Measurements from ENCODE around the gene AARSD1.

AARSD1 gene

DNA sequence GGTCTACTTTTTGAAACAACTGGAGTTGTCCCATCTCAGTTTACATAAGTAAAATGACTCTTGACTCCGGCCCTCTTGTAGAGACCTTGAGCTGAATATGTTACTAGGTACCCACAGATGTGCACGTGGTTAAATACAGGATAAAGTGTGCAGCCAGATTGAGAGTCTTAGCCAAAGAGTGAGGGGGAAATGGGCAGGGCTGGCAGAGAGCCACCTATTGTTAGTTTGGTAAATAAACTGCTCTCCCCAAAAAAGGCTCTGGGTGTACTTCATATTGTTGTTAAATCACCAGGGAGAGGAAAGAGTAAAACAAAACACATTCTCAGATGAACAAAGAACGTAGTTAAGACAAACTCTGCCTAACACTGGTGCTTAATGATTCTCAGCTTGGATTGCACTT lies 43.3 kb downstream of the AARSD1 start:
- TF ChIP-seq TAF1 (IDR thresholded peaks at IDR 0.05; ENCODE audit: borderline replicate concordance, insufficient read depth, low read length) (no peak), SIN3A (IDR thresholded peaks at IDR 0.05; ENCODE audit: borderline replicate concordance, insufficient read depth, low read length) (no peak), FOXP2 (optimal IDR thresholded peaks at IDR 0.05; ENCODE audit: borderline replicate concordance, extremely low read depth, extremely low read length, insufficient read depth) (no peak), POLR2AphosphoS5 (IDR thresholded peaks at IDR 0.05; ENCODE audit: low read depth, low read length) (no peak)
- TF ChIP-seq, protein P1, sequence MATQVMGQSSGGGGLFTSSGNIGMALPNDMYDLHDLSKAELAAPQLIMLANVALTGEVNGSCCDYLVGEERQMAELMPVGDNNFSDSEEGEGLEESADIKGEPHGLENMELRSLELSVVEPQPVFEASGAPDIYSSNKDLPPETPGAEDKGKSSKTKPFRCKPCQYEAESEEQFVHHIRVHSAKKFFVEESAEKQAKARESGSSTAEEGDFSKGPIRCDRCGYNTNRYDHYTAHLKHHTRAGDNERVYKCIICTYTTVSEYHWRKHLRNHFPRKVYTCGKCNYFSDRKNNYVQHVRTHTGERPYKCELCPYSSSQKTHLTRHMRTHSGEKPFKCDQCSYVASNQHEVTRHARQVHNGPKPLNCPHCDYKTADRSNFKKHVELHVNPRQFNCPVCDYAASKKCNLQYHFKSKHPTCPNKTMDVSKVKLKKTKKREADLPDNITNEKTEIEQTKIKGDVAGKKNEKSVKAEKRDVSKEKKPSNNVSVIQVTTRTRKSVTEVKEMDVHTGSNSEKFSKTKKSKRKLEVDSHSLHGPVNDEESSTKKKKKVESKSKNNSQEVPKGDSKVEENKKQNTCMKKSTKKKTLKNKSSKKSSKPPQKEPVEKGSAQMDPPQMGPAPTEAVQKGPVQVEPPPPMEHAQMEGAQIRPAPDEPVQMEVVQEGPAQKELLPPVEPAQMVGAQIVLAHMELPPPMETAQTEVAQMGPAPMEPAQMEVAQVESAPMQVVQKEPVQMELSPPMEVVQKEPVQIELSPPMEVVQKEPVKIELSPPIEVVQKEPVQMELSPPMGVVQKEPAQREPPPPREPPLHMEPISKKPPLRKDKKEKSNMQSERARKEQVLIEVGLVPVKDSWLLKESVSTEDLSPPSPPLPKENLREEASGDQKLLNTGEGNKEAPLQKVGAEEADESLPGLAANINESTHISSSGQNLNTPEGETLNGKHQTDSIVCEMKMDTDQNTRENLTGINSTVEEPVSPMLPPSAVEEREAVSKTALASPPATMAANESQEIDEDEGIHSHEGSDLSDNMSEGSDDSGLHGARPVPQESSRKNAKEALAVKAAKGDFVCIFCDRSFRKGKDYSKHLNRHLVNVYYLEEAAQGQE (IDR thresholded peaks at IDR 0.05; ENCODE audit: insufficient read depth in 1 of 2, low read depth in 2 of 2, low read length in 2 of 2): no peak

DNA sequence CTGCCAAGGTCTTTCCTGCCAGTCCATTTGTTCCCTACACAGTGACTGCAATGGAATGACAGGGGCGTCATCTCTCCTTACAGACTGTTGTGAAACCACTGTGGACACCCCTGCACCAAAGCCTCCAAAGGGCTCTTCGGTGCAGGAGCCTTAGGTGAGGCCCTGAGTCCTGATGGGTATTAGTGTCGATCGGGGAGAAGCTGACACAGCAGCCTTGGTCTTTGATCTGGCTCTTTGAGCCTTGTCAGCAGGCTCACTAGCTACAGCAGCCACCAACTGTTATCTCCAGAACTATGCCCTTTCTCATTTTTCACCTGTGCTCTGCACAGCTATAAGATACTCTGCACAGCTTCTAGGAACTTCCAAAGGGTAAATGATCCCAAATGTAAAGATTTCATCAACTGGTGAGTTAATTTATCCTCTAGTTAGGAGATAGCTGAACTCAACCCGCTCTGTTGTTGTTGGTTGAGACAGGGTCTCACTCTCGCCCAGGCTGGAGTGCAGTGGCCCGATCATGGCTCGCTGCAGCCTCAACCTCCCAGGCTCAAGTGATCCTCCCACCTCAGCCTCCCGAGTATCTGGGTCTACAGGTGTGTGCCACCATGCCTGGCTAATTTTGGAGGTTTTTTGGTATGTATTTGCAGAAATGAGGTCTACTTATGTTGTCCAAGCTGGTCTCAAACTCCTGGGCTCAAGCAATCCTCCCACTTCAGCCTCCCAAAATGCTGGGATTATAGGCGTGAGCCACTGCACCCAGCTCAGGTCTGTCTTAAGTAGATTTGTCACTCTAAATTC lies 44.0 kb downstream of the AARSD1 start:
- no peak for TF ChIP-seq FOXP2 (optimal IDR thresholded peaks at IDR 0.05; ENCODE audit: borderline replicate concordance, extremely low read depth, extremely low read length, insufficient read depth)
- no peak for TF ChIP-seq POLR2AphosphoS5 (IDR thresholded peaks at IDR 0.05; ENCODE audit: low read depth, low read length)
- TF ChIP-seq TAF1 (IDR thresholded peaks at IDR 0.05; ENCODE audit: borderline replicate concordance, insufficient read depth, low read length): no peak
- TF ChIP-seq, protein P1 (IDR thresholded peaks at IDR 0.05; ENCODE audit: insufficient read depth in 1 of 2, low read depth in 2 of 2, low read length in 2 of 2): no peak
- TF ChIP-seq SIN3A (IDR thresholded peaks at IDR 0.05; ENCODE audit: borderline replicate concordance, insufficient read depth, low read length): no peak

DNA sequence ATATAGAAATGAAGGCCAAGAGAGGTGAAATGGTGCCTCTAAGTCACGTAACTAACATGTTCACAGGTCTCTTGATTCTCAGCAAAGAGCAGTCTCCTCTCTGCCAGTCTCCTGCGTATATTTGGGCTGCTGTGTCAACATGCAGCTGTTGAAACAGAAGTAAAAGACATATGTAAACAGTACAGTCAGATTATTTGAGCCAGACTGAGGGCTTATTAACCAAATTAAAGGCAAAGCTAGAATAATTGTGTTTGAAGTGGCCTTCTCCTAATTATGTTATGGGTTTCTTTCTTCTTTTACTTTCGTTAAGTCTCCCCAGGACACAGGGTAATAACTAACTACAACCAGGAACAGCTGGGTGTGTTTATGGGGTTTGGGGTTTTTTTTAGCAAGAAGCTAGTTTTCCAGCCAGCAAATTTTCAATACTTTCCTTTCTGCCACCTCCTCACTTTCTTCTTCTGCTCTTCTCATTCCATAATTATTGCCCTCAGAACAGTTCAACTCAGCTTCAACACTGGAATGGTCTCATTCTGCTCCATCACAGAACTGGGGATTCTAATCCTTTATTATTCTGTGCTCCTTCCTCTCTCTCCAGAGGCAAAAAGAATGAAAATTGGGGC lies 45.2 kb downstream of the AARSD1 start:
- no peak for TF ChIP-seq POLR2AphosphoS5 (IDR thresholded peaks at IDR 0.05; ENCODE audit: low read depth, low read length)
- no peak for TF ChIP-seq SIN3A (IDR thresholded peaks at IDR 0.05; ENCODE audit: borderline replicate concordance, insufficient read depth, low read length)
- TF ChIP-seq, protein P1 (IDR thresholded peaks at IDR 0.05; ENCODE audit: insufficient read depth in 1 of 2, low read depth in 2 of 2, low read length in 2 of 2): no peak
- TF ChIP-seq TAF1 (IDR thresholded peaks at IDR 0.05; ENCODE audit: borderline replicate concordance, insufficient read depth, low read length): no peak
- no peak for TF ChIP-seq FOXP2 (optimal IDR thresholded peaks at IDR 0.05; ENCODE audit: borderline replicate concordance, extremely low read depth, extremely low read length, insufficient read depth)

DNA sequence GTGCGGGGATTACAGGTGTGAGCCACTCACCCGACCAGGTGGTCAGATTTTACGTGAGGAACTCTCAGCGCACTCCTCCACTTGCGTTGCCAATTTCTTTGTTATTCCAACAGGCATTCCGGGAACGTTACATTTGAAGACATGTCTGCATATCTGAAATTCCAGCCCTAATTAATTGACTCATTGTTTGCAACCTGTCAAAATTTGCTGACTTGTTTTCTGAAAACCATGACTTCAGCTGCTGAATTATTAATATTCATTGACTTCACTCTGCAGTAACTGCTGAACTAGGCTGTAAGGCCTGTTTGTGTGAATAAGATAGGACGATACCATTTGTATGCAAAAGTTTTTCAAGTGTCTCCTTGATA lies 47.0 kb downstream of the AARSD1 start:
- no peak for TF ChIP-seq FOXP2 (optimal IDR thresholded peaks at IDR 0.05; ENCODE audit: borderline replicate concordance, extremely low read depth, extremely low read length, insufficient read depth)
- TF ChIP-seq, protein P1 (IDR thresholded peaks at IDR 0.05; ENCODE audit: insufficient read depth in 1 of 2, low read depth in 2 of 2, low read length in 2 of 2): no peak
- no peak for TF ChIP-seq POLR2AphosphoS5 (IDR thresholded peaks at IDR 0.05; ENCODE audit: low read depth, low read length)
- TF ChIP-seq SIN3A (IDR thresholded peaks at IDR 0.05; ENCODE audit: borderline replicate concordance, insufficient read depth, low read length): no peak
- no peak for TF ChIP-seq TAF1 (IDR thresholded peaks at IDR 0.05; ENCODE audit: borderline replicate concordance, insufficient read depth, low read length)
